Measurements from ENCODE around the gene WDR35.

The WDR35 gene

DNA sequence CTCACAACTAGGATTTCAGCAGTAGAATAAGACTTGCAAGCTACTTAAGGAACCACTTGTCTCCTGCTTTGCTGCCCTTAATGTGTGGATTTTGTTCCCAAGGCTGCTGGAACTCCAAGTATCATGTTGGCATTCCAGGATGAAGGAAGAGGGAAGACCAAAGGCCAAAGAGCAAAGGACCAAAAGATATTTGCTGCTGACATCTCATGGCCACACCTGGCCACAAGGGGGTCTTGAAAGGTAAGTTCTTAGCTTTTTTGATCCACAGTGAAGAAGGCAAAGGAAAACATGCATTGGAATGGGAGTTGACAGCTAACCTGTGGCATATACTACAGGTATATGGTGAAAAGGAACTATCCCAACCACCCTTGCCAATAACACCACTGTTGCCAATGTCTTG, 26.4 kb upstream of the WDR35 start:
- TF ChIP-seq, protein P1, sequence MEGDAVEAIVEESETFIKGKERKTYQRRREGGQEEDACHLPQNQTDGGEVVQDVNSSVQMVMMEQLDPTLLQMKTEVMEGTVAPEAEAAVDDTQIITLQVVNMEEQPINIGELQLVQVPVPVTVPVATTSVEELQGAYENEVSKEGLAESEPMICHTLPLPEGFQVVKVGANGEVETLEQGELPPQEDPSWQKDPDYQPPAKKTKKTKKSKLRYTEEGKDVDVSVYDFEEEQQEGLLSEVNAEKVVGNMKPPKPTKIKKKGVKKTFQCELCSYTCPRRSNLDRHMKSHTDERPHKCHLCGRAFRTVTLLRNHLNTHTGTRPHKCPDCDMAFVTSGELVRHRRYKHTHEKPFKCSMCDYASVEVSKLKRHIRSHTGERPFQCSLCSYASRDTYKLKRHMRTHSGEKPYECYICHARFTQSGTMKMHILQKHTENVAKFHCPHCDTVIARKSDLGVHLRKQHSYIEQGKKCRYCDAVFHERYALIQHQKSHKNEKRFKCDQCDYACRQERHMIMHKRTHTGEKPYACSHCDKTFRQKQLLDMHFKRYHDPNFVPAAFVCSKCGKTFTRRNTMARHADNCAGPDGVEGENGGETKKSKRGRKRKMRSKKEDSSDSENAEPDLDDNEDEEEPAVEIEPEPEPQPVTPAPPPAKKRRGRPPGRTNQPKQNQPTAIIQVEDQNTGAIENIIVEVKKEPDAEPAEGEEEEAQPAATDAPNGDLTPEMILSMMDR (conservative IDR thresholded peaks at IDR 0.05), result no peak

DNA sequence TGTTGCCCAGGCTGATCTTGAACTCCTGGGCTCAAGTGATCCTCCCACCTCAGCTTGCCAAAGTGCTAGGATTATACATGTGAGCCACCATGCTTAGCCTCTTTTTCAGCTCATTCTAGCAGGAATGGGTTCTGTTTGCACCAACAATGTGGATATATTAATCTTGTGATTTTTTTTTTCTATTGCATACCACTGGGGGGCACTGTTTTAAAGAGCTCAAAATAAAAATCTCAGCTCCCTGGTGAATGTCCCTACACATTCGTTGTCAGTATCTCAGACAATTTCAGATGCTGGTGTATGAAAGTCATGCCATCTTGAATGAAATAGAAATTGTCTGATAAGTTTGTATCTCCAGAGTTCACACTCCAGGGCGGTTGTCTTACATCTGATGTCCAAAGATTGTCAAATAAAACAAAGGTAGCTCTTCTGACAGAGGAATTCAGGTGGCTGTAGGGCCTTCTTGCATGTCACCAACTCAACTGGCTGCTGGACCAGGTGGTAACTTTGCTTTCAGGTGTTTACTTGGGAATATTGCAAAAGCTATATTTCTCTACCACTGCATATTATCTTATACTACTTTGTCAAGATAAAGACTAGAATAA, 25.7 kb upstream of the WDR35 start:
- TF ChIP-seq, protein P1 (conservative IDR thresholded peaks at IDR 0.05), result peak; percentile 74
- no peak overlapping the region for H3K27ac ChIP-seq

More for the DNA sequence above, 26.4 kb upstream of the WDR35 start:
- H3K27ac ChIP-seq, result no peak overlapping the region

DNA sequence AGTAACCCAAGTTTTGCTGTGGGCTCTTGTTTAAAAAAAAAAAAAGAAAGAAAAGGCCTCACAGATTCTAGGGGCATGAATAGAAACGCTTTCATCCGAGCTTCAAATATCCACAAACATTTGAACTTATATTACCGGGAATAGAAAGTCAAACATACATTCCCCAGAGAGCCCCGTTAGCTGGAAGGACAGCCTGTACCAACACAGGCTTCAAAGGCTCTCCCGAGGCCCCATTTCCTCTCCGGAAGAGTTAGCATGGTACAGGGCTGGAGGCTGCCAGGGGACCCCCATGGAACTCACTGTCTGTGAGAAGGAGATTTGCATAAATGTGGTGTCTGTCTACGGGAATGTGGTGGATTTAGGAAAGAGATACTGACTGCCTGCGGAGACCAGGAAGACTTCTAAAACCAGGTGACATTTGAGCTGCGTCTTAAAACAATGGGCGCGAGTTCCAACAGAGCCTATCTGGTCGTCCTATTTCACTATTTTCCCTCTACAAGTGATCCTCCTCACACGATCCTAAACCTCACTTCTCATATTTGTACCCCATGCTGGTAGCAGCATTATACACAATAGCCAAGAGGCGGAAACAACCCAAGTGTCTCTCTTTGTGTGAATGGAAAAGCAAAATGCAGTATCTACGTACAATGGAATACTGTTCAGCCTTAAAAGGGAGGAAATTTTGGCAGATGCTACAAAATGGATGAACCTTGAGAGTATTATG, 23.4 kb upstream of the WDR35 start:
- TF ChIP-seq, protein P1 (conservative IDR thresholded peaks at IDR 0.05), result no peak
- no peak overlapping the region; the same call in 1 of the 2 replicates for H3K27ac ChIP-seq

GRCh38 chr2:20012282-20013125, 22.6 kb upstream of the WDR35 start, which contains the start of gene MATN3:
MATN3 (minus strand) TSS chr2:20012668; CDS start chr2:20012631, 37 bp downstream.
- peak within 1 kb of the TSS; percentile 33; the same call in 1 of the 2 replicates for H3K27ac ChIP-seq
- TF ChIP-seq, protein P1 (conservative IDR thresholded peaks at IDR 0.05), result no peak

DNA sequence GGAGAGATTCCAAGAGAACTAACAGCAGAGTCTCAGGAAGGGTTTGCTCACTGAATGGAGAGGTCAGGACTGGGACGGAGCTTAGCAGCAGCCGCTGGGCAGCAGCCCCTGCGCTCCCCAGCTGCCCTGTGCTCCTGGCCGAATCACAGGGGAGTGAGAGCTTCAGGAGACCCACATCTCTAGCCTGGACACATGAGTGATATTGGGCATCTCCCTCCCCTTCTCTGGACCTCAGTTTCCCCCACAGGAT, 22.1 kb upstream of the WDR35 start:
- peak overlapping the region; percentile 33; the same call in 1 of the 2 replicates for H3K27ac ChIP-seq

GRCh38 chr2:20011276-20012031, 21.5 kb upstream of the WDR35 start:
- no peak overlapping the region for H3K27ac ChIP-seq
- TF ChIP-seq, protein P1 (conservative IDR thresholded peaks at IDR 0.05), result no peak

More for the DNA sequence above, 22.1 kb upstream of the WDR35 start:
- TF ChIP-seq, protein P1 (conservative IDR thresholded peaks at IDR 0.05), result no peak
